H1 (cell line): Measurements from ENCODE around the gene DUSP3.

ENCODE experiments used
- BACH1 ChIP-seq: IDR thresholded peaks from 2 replicates; pipeline ENCODE4 v1.6.1; 2012; ENCODE audit warnings: low read length, improper control_type of control experiment
- EZH2 ChIP-seq: fragments of 200-600 bp; sonication (generic); IDR thresholded peaks from 2 replicates; pipeline ENCODE4 v1.7.1; 2012; ENCODE audit warnings: low read depth, mild to moderate bottlenecking, moderate library complexity, low read length, inconsistent platforms; ENCODE audit not compliant: severe bottlenecking
- JUN ChIP-seq: IDR thresholded peaks from 2 replicates; pipeline ENCODE4 v1.6.1; 2011; ENCODE audit warnings: low read depth, mild to moderate bottlenecking, improper control_type of control experiment, low read length
- POLR2A ChIP-seq, 2 experiments: IDR thresholded peaks; 1 replicate in 1 of 2; 2 replicates in 1 of 2; pipeline ENCODE4 v1.6.1; 2011; ENCODE audit warnings: low read depth in 2 of 2, low read length in 2 of 2, mild to moderate bottlenecking in 2 of 2; ENCODE audit errors: control extremely low read depth in 1 of 2
- SP1 ChIP-seq: IDR thresholded peaks from 2 replicates; pipeline ENCODE4 v1.6.1; 2011; ENCODE audit warnings: low read depth, low read length
- TCF12 ChIP-seq: IDR thresholded peaks from 2 replicates; pipeline ENCODE4 v1.6.1; 2011; ENCODE audit warnings: low read depth, mild to moderate bottlenecking, low read length
- TF ChIP-seq, protein P1 (sequence below), 3 experiments: IDR thresholded peaks; 1 replicate in 2 of 3; 2 replicates in 1 of 3; pipeline versions ENCODE4 v1.5.1 to v1.6.1; 2011; ENCODE audit warnings: low read length in 3 of 3, mild to moderate bottlenecking in 3 of 3, inconsistent platforms in 2 of 3, low read depth in 1 of 3, moderate library complexity in 1 of 3; ENCODE audit not compliant: insufficient read depth in 1 of 3; ENCODE audit errors: control extremely low read depth in 1 of 3

DNA sequence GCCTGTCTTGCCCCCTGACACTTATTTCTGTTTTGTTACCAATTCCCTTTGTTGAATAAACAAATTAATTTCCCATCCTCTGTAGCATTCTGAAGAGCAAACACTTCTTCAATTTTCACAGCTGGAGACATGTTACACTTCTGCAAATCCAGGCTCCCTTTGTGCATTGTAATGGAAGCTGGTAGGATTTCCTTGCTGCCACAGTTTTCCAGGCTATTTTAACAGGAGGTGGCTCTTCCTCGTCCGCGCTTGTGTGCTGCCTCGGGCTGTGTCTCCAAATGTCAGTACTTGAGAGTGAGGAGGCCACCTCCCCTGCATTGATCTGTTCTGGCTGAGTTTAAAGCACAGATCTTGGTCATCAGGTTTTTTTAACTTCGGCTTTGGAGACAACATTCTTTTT lies 60.2 kb downstream of the DUSP3 start:
- TF ChIP-seq POLR2A (IDR thresholded peaks at IDR 0.05; ENCODE audit: control extremely low read depth in 1 of 2, low read depth in 2 of 2, low read length in 2 of 2): no peak
- TF ChIP-seq BACH1: no peak
- TF ChIP-seq TCF12: no peak
- TF ChIP-seq SP1: no peak
- no peak for TF ChIP-seq EZH2
- TF ChIP-seq JUN: no peak
- TF ChIP-seq, protein P1, sequence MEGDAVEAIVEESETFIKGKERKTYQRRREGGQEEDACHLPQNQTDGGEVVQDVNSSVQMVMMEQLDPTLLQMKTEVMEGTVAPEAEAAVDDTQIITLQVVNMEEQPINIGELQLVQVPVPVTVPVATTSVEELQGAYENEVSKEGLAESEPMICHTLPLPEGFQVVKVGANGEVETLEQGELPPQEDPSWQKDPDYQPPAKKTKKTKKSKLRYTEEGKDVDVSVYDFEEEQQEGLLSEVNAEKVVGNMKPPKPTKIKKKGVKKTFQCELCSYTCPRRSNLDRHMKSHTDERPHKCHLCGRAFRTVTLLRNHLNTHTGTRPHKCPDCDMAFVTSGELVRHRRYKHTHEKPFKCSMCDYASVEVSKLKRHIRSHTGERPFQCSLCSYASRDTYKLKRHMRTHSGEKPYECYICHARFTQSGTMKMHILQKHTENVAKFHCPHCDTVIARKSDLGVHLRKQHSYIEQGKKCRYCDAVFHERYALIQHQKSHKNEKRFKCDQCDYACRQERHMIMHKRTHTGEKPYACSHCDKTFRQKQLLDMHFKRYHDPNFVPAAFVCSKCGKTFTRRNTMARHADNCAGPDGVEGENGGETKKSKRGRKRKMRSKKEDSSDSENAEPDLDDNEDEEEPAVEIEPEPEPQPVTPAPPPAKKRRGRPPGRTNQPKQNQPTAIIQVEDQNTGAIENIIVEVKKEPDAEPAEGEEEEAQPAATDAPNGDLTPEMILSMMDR (IDR thresholded peaks at IDR 0.05; ENCODE audit: control extremely low read depth in 1 of 3, insufficient read depth in 1 of 3, low read depth in 1 of 3, low read length in 3 of 3): no peak
